ENCODE results near the gene OR8B12. TPM values are rescaled to one million over a fixed set of nuclear protein-coding genes. Genes with fewer than 3 reads are reported as not detected.
A peak's percentile ranks its signal among the peaks of the same experiment; 100 is the strongest.

Gene OR8B12
- total RNA-seq, 1 donor from 2014 or later: not detected

DNA sequence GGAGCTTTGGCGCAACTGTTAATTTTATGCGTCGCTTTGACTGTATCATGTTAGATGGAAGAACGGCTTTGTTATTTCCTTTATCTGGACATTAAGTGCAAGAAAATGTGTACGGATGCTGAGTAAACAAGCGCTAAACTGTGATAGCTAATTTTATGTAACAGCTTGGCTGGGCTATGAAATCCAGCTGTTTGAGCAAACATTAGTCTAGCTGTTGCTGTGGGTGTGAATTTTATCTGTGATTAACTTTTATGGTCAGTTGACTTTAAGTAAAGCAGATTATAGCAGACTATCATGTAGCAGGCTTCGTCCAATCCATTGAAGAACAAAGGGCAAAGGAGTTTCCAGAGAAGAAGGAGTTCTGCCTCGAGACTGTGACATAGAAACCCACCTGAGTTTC, 40.3 kb upstream of the OR8B12 start:
- TF ChIP-seq, protein P1, sequence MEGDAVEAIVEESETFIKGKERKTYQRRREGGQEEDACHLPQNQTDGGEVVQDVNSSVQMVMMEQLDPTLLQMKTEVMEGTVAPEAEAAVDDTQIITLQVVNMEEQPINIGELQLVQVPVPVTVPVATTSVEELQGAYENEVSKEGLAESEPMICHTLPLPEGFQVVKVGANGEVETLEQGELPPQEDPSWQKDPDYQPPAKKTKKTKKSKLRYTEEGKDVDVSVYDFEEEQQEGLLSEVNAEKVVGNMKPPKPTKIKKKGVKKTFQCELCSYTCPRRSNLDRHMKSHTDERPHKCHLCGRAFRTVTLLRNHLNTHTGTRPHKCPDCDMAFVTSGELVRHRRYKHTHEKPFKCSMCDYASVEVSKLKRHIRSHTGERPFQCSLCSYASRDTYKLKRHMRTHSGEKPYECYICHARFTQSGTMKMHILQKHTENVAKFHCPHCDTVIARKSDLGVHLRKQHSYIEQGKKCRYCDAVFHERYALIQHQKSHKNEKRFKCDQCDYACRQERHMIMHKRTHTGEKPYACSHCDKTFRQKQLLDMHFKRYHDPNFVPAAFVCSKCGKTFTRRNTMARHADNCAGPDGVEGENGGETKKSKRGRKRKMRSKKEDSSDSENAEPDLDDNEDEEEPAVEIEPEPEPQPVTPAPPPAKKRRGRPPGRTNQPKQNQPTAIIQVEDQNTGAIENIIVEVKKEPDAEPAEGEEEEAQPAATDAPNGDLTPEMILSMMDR (IDR thresholded peaks at IDR 0.05): no peak
- Histone ChIP-seq H3K36me3 (no peaks in the 10 kb centered on the region), H3K27ac (no peak overlapping the region), H3K9me3 (no peaks in the 10 kb centered on the region), H3K27me3 (peaks cover 6% of the 10 kb centered on the region), H3K4me1 (no peaks in the 10 kb centered on the region), H3K4me3 (no peak overlapping the region)
- no peak for DNase-seq
- intact Hi-C loops (cut with DNase I): no loop called here
- no peak for ATAC-seq

DNA sequence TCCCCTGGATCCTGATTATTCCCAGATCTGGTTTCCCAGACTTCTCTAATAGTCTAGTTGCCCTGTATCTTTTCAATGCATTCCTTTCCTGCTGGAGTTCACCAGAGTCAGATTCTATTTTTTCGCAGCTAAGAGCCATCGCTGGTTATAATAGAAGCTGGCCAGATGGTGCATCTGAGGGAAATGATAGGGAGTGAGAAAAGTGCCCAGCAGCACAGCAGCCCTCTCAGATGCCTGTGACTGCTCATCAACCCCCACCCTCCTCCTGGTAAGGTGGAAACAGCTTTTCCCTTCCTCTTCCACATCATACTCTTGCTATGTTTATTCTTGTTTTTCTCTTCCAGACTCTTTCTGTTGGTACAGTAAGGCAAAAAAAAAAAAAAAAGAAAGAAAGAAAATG, 39.1 kb upstream of the OR8B12 start:
- H3K27me3 ChIP-seq: peaks cover 5% of the 10 kb centered on the region
- H3K27ac ChIP-seq: no peak overlapping the region
- no peak for ATAC-seq
- no peak overlapping the region for H3K4me3 ChIP-seq
- TF ChIP-seq, protein P1 (IDR thresholded peaks at IDR 0.05): no peak
- intact Hi-C loops (cut with DNase I): no loop called here
- H3K4me1 ChIP-seq: no peaks in the 10 kb centered on the region
- no peaks in the 10 kb centered on the region for H3K9me3 ChIP-seq
- DNase-seq: no peak
- H3K36me3 ChIP-seq: no peaks in the 10 kb centered on the region

DNA sequence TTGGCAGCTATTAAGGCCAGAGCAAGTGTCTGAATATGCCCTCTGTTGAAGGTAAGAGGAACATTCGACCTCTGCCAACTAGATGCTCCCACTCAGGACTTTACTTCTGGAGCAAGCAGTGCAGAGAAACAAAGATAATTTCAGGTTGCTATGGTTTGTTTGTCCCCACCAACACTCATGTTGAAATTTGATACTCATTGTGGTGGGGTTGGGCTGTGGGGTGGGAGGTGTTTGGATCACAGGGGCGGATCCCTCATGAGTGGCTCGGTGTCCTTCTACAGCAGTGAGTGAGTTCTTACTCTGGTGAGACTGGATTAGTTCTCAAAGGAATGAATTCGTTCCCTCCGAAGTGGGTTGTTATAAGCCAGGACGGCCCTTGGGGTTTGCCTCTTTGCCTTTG, 38.4 kb upstream of the OR8B12 start:
- DNase-seq (no peak), ATAC-seq (peak; percentile 33)
- peaks cover 5% of the 10 kb centered on the region for H3K27me3 ChIP-seq
- TF ChIP-seq, protein P1 (IDR thresholded peaks at IDR 0.05): no peak
- H3K27ac ChIP-seq: no peak overlapping the region
- H3K4me1 ChIP-seq: no peaks in the 10 kb centered on the region
- intact Hi-C loops (cut with DNase I): no loop called here
- no peaks in the 10 kb centered on the region for H3K9me3 ChIP-seq
- no peak overlapping the region for H3K4me3 ChIP-seq
- H3K36me3 ChIP-seq: no peaks in the 10 kb centered on the region

DNA sequence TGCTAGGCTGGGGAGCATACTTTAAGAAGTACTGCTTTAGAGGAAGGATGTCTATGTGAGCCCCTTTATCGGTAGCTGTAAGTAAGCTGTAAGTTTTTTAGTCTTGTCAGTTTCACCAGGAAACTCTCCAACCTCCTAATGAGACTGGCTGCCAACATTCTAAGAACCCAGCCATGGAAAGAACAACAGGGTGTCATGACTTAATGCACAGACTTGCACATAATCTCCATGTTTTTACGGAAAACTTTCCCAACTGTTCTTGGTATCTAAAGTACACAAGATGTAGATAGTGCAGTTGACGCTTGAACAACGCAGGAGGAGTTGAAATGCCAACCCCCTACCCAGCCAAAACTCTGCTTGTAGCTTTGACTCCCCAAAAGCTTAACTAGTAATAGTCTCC, 35.3 kb upstream of the OR8B12 start:
- Histone ChIP-seq H3K36me3 (no peaks in the 10 kb centered on the region), H3K4me1 (no peaks in the 10 kb centered on the region), H3K4me3 (no peak overlapping the region), H3K9me3 (no peaks in the 10 kb centered on the region), H3K27me3 (no peaks in the 10 kb centered on the region), H3K27ac (no peak overlapping the region)
- DNase-seq: no peak
- ATAC-seq: no peak
- intact Hi-C loops (cut with DNase I): no loop called here
- TF ChIP-seq, protein P1 (IDR thresholded peaks at IDR 0.05): no peak

DNA sequence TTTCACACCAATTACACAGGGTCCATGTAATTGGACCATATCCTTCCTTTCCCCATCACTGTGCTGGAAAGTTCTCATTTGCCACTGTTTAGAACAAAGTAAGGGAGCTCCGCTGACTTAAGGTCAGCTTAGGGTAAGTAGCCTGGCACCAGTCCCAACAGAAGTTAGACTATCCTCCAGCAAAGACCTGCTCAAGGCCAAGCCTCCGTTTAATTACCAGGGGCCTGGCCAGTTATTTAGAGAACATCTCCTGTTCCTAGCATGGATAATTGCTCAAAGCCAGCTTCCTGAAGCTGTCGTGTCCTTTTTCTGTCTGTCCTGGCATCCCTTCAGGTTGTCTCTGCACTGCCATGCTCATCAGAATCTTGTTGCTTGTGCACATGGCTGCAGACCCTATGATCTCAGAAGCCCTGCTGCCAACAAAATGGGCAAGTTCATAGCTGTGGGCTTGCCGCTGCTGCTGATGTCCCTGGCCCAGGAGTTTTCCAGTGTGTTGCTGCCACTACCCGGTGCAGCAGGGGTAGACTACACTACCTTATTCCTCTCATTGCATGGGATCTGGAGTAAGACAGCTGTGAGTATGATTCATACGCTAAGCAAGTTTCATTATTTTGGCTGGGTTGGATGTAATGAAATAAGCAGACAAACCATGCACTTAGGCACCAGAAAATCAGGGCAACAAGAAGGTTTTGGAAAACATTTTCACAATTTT, 34.4 kb upstream of the OR8B12 start:
- intact Hi-C loops (cut with DNase I): no loop called here
- no peak for DNase-seq
- Histone ChIP-seq H3K4me3 (no peak overlapping the region), H3K9me3 (no peaks in the 10 kb centered on the region), H3K27ac (no peak overlapping the region), H3K27me3 (no peaks in the 10 kb centered on the region), H3K4me1 (no peaks in the 10 kb centered on the region), H3K36me3 (no peaks in the 10 kb centered on the region)
- ATAC-seq: no peak
- TF ChIP-seq, protein P1 (IDR thresholded peaks at IDR 0.05): no peak

DNA sequence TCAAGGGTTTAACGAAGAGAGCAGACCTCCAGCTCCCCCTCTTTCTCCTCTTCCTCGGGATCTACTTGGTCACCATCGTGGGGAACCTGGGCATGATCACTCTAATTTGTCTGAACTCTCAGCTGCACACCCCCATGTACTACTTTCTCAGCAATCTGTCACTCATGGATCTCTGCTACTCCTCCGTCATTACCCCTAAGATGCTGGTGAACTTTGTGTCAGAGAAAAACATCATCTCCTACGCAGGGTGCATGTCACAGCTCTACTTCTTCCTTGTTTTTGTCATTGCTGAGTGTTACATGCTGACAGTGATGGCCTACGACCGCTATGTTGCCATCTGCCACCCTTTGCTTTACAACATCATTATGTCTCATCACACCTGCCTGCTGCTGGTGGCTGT, 26.7 kb upstream of the OR8B12 start:
- ATAC-seq (no peak), DNase-seq (no peak)
- Histone ChIP-seq H3K27me3 (no peaks in the 10 kb centered on the region), H3K36me3 (no peaks in the 10 kb centered on the region), H3K4me1 (no peaks in the 10 kb centered on the region), H3K4me3 (no peak overlapping the region), H3K9me3 (no peaks in the 10 kb centered on the region), H3K27ac (no peak overlapping the region)
- intact Hi-C loops (cut with DNase I): no loop called here
- TF ChIP-seq, protein P1 (IDR thresholded peaks at IDR 0.05): no peak

All from upper lobe of right lung (tissue), 1 donor.